ENCODE measurements around the gene ROCK2.

The ROCK2 gene

GRCh38 chr2:11133238-11133935 lies 211.0 kb downstream of the ROCK2 start:
- in situ Hi-C loops (cut with MboI; ENCODE audit: low sequenced_read_pairs): loop anchor here (10.0 to 25.0 kb wide), 2 partner anchors 279 to 451 kb away; no protein-coding TSS in a partner anchor

GRCh38 chr2:11132036-11132671 lies 212.3 kb downstream of the ROCK2 start:
- in situ Hi-C loops (cut with MboI; ENCODE audit: low sequenced_read_pairs): loop anchor here (10.0 to 25.0 kb wide), 2 partner anchors 280 to 453 kb away; no protein-coding TSS in a partner anchor

- in situ Hi-C loops (cut with MboI; ENCODE audit: low sequenced_read_pairs): loop anchor here (10.0 to 25.0 kb wide), 2 partner anchors 281 to 453 kb away; no protein-coding TSS in a partner anchor
Measured at GRCh38 chr2:11131166-11131920, 213.1 kb downstream of the ROCK2 start.
